Mesothelial cell of epicardium (in vitro differentiated cells): Measurements from ENCODE around the gene LPIN3. TPM values are rescaled to one million over a fixed set of nuclear protein-coding genes. Genes with fewer than 3 reads are reported as not detected.

Experiments
- DNase-seq, 2 experiments: peaks; one replicate each; pipeline ENCODE4 v3.0.0; 2021; ENCODE audit warnings: low spot score in 2 of 2; ENCODE audit not compliant: unreplicated experiment in 2 of 2
- H3K27ac Mint-ChIP-seq: 2 replicates; pipeline ENCODE4 v1.8.0; 2021; ENCODE audit warnings: mixed read lengths
- H3K27me3 Mint-ChIP-seq: 2 replicates; pipeline ENCODE4 v1.8.0; 2021; ENCODE audit warnings: low read depth, mixed read lengths
- H3K36me3 Mint-ChIP-seq: 2 replicates; pipeline ENCODE4 v1.8.0; 2021; ENCODE audit warnings: mixed read lengths
- H3K4me1 Mint-ChIP-seq: 2 replicates; pipeline ENCODE4 v1.8.0; 2021; ENCODE audit warnings: mixed read lengths
- H3K4me3 Mint-ChIP-seq: 2 replicates; pipeline ENCODE4 v1.8.0; 2021; ENCODE audit warnings: mild to moderate bottlenecking, moderate library complexity, mixed read lengths
- H3K9me3 Mint-ChIP-seq: 2 replicates; pipeline ENCODE4 v1.8.0; 2021; ENCODE audit warnings: mixed read lengths
- total RNA-seq: library from RNA; stranded (reverse); gene quantifications from 3 replicates; pipeline ENCODE4 v1.2.1, GENCODE V29; 2021
- TF ChIP-seq, protein P1 (sequence below): fragments of 200-600 bp; sonication (generic); IDR thresholded peaks from one replicate; pipeline ENCODE4 v1.5.0; 2021; ENCODE audit warnings: antibody characterized with exemption; ENCODE audit not compliant: unreplicated experiment

The LPIN3 gene
- total RNA-seq, 1 donor from 2014 or later = 21.3 TPM

DNA sequence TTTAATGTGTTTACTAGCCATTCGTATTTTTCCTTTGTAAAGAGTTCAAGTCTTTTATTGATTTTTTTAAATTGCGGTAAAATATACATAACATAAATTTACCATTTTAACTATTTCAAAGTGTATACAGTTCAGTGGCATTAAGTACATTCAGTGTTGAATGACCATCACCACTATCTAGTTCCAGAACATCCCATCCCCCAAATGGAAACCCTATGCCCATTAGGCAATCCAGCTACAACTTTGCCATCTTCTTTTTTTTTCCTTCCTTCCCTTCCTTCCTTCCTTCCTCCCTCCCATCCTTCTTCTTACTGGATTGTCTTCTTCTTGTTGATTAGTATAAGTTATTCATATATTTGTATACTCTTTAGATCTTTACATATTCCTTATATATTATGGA is 8.6 kb downstream of the LPIN3 start:
- no peaks in the 10 kb centered on the region for H3K36me3 Mint-ChIP-seq
- TF ChIP-seq, protein P1, sequence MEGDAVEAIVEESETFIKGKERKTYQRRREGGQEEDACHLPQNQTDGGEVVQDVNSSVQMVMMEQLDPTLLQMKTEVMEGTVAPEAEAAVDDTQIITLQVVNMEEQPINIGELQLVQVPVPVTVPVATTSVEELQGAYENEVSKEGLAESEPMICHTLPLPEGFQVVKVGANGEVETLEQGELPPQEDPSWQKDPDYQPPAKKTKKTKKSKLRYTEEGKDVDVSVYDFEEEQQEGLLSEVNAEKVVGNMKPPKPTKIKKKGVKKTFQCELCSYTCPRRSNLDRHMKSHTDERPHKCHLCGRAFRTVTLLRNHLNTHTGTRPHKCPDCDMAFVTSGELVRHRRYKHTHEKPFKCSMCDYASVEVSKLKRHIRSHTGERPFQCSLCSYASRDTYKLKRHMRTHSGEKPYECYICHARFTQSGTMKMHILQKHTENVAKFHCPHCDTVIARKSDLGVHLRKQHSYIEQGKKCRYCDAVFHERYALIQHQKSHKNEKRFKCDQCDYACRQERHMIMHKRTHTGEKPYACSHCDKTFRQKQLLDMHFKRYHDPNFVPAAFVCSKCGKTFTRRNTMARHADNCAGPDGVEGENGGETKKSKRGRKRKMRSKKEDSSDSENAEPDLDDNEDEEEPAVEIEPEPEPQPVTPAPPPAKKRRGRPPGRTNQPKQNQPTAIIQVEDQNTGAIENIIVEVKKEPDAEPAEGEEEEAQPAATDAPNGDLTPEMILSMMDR = no peak
- no peak overlapping the region for H3K4me3 Mint-ChIP-seq
- no peaks in the 10 kb centered on the region for H3K9me3 Mint-ChIP-seq
- H3K4me1 Mint-ChIP-seq = no peaks in the 10 kb centered on the region
- DNase-seq = no peak
- H3K27me3 Mint-ChIP-seq = no peaks in the 10 kb centered on the region
- H3K27ac Mint-ChIP-seq = no peak overlapping the region

- no peaks in the 10 kb centered on the region for H3K4me1 Mint-ChIP-seq
- no peaks in the 10 kb centered on the region for H3K9me3 Mint-ChIP-seq
- H3K4me3 Mint-ChIP-seq = no peak overlapping the region
- H3K27ac Mint-ChIP-seq = no peak overlapping the region
- H3K27me3 Mint-ChIP-seq = no peaks in the 10 kb centered on the region
- no peaks in the 10 kb centered on the region for H3K36me3 Mint-ChIP-seq
- TF ChIP-seq, protein P1 = no peak
- no peak for DNase-seq
Observed at GRCh38 chr20:41349943-41350342, 9.3 kb downstream of the LPIN3 start.

DNA sequence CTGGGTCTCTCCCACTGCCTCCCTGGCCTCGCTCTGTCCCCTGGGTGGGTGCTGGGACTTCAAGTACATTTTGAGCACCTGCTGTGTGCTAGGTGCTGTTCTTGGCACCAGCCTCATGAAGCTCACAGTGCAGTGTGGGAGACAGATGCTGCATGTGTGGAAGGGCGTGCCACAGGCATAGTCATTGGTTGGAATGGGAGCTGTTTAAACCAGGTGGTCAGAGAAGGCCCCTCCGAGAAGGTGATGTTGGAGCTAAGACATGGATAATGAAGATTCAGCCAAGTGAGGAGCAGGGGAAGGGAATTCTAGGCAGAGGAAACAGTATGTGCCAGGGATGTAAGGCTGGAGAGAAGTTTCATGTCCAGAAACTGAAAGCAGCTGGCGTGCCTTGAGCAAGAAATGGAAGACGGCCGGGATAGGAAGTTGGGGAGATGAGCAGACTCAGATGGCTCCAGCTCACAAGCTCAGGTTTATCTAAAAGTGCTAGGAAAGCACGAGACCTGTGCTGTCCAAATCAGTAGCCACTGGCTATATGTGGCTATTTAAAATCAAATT is 9.9 kb downstream of the LPIN3 start:
- Mint-ChIP-seq H3K4me3 (no peak overlapping the region), H3K27me3 (no peaks in the 10 kb centered on the region), H3K36me3 (no peaks in the 10 kb centered on the region), H3K27ac (no peak overlapping the region), H3K9me3 (no peaks in the 10 kb centered on the region), H3K4me1 (no peaks in the 10 kb centered on the region)
- no peak for DNase-seq
- TF ChIP-seq, protein P1 = no peak

DNA sequence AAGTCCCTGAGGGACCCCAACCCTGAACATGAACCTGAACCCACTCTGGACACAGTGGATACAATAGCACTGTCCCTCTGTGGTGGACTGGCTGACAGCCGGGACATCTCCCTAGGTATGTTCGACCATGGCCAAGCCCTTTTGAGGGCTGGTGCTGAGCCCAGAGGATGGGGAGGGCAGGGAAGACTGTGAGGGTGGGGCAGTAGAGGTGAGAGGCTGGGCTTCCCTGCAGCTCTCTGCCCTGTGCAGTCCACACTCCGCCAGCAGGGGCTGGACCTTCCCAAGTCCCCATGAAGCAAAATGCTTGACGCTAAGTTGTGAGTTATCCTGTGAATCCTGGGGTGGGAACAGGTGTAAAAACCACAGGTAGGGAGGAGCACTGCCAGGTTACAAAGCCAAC is 11.5 kb downstream of the LPIN3 start:
- DNase-seq = no peak
- TF ChIP-seq, protein P1 = no peak
- no peak overlapping the region for H3K27ac Mint-ChIP-seq
- no peak overlapping the region for H3K4me3 Mint-ChIP-seq
- H3K9me3 Mint-ChIP-seq = no peaks in the 10 kb centered on the region
- H3K4me1 Mint-ChIP-seq = no peaks in the 10 kb centered on the region
- no peaks in the 10 kb centered on the region for H3K36me3 Mint-ChIP-seq
- H3K27me3 Mint-ChIP-seq = no peaks in the 10 kb centered on the region

- Mint-ChIP-seq H3K4me1 (no peaks in the 10 kb centered on the region), H3K27me3 (no peaks in the 10 kb centered on the region), H3K9me3 (no peaks in the 10 kb centered on the region), H3K36me3 (no peaks in the 10 kb centered on the region), H3K4me3 (no peak overlapping the region), H3K27ac (no peak overlapping the region)
- TF ChIP-seq, protein P1 = no peak
- DNase-seq = no peak
Observed at GRCh38 chr20:41352666-41353065, 12.0 kb downstream of the LPIN3 start.

GRCh38 chr20:41353530-41353929 is 12.9 kb downstream of the LPIN3 start:
- Mint-ChIP-seq H3K9me3 (no peaks in the 10 kb centered on the region), H3K4me3 (no peak overlapping the region), H3K27me3 (no peaks in the 10 kb centered on the region), H3K4me1 (no peaks in the 10 kb centered on the region), H3K27ac (no peak overlapping the region), H3K36me3 (no peaks in the 10 kb centered on the region)
- TF ChIP-seq, protein P1 = no peak
- no peak for DNase-seq
